GM13977 (cell line): ENCODE results near the gene CFAP161.

Experiments used
- DNase-seq: peaks from one replicate; pipeline ENCODE4 v3.0.0; 2012; ENCODE audit warnings: low spot score
- in situ Hi-C: fragments of 300-500 bp; cut with MboI; formaldehyde crosslinking; loops from one replicate; pipeline ENCODE4 v1.12.0; 2022; ENCODE audit warnings: low sequenced_read_pairs, low pct_unique_long_range_greater_than_20kb, mixed read lengths, inconsistent platforms; ENCODE audit not compliant: unreplicated experiment
- TF ChIP-seq, protein P1 (sequence below): IDR thresholded peaks from 2 replicates; pipeline ENCODE4 v1.5.1; 2012; ENCODE audit warnings: mild to moderate bottlenecking, control low read depth; ENCODE audit not compliant: insufficient read depth; ENCODE audit errors: extremely low read depth, missing control alignments

CFAP161 gene

DNA sequence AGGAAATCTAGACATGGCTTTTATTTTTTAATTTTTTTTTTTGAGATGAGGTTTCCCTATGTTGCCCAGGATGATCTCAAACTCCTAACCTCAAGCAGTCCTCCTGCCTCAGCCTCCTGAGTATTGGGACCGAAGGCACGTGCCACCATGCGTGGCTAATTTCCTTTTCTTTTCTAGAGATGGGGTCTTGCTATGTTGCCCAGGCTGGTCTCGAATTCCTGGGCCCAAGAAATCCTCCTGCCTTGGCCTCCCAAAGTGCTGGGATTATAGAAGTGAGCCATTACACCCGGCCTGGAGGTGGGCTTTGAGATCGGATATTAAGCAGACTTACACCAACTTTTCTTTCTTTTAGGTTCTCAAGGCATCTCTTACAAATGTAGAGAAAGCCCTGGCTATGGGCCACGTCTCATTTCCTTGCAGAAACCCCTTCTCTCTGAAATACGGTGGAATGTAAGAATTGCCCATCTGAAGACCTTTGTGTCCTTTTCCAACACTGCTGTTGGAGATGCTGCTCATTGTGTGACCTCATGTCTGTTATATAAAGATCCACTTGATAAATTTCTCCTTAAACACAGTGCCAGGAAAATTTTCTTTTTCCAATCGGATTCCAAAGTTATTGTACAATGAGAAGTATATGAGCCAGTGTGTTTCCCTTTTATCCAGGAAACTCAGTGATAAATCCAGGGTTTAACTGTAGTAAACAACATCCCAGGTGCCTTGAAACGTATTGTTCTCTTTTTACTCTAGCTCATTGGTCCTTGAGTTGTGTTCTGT is 36.8 kb upstream of the CFAP161 start:
- TF ChIP-seq, protein P1, sequence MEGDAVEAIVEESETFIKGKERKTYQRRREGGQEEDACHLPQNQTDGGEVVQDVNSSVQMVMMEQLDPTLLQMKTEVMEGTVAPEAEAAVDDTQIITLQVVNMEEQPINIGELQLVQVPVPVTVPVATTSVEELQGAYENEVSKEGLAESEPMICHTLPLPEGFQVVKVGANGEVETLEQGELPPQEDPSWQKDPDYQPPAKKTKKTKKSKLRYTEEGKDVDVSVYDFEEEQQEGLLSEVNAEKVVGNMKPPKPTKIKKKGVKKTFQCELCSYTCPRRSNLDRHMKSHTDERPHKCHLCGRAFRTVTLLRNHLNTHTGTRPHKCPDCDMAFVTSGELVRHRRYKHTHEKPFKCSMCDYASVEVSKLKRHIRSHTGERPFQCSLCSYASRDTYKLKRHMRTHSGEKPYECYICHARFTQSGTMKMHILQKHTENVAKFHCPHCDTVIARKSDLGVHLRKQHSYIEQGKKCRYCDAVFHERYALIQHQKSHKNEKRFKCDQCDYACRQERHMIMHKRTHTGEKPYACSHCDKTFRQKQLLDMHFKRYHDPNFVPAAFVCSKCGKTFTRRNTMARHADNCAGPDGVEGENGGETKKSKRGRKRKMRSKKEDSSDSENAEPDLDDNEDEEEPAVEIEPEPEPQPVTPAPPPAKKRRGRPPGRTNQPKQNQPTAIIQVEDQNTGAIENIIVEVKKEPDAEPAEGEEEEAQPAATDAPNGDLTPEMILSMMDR: no peak
- in situ Hi-C loops: no loop called here
- no peak for DNase-seq

DNA sequence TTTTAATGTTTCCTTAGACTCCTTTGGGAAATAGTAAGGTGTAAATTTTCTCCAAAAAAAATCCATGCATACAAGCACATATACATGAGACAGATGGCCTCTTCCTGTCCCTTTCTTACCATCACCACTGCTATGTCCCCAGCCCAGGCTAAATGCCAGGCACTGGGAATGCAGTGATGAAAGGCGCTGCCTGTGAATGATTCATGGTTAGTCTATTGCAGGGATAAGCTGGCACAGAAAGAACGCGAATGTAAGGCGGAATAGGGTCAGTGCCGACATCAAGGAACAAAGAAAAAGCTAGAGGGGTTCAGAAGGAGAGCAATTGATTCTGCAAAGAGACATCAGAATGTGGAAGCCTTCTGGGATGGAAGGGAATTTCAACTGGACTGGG is 36.2 kb upstream of the CFAP161 start:
- TF ChIP-seq, protein P1: no peak
- no peak for DNase-seq
- in situ Hi-C loops: no loop called here

DNA sequence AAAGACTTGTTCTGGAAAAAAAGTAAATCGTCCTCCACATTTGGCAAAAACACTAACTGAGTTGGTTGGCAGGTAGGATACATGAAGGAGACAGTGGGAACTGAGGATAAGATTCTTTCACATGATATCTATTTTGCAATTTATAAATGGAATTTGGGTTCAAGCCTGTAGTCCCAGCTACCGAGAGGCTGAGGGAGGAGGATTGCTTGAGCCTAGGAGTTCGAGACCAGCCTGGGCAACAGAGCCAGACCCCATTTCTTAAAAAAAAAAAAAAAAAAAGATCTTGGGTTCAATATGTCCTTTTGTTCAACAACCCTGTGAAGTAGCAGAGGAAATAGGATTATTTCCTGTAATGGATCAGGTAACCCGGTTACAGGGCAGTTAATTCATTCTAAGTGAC is 35.7 kb upstream of the CFAP161 start:
- in situ Hi-C loops: no loop called here
- TF ChIP-seq, protein P1: no peak
- no peak for DNase-seq

DNA sequence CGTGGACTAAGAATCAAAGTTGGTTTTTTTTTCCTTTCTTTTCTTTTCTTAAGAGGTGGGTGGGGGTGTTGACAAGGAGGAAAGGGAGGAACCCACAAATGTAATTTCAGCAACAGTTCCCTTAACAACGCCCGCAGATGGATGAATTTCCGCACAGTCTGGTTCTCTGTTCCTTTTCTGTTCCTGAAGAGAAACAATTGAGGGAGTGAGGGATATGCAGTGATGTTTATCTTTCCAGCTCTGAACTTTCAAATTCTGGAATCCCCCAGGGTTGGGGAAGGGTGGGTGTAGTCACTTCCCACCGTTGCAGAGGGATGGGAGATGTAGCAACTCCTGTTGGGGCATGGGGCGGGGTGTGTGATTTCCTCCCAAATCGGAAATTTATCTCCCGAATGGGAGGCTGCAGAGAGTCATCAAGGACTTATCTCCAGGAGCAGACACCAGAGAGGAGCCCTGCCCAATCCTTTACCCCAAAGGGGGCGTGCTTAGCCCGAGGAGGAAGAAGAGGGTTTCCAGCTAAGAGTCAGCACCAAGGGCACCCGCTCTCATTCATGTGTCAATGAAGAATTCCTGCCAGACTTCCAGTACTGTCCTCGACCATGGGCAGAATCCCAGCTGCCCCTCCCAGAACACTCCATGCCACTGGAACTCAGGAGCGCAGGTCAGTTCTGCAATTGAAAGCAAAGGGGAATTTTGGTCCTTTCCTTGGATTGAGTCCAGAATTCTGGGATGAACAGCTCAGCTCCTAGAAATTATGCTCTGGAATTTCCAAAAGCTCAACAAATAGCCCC is 35.0 kb upstream of the CFAP161 start:
- no peak for DNase-seq
- TF ChIP-seq, protein P1: no peak
- in situ Hi-C loops: no loop called here

DNA sequence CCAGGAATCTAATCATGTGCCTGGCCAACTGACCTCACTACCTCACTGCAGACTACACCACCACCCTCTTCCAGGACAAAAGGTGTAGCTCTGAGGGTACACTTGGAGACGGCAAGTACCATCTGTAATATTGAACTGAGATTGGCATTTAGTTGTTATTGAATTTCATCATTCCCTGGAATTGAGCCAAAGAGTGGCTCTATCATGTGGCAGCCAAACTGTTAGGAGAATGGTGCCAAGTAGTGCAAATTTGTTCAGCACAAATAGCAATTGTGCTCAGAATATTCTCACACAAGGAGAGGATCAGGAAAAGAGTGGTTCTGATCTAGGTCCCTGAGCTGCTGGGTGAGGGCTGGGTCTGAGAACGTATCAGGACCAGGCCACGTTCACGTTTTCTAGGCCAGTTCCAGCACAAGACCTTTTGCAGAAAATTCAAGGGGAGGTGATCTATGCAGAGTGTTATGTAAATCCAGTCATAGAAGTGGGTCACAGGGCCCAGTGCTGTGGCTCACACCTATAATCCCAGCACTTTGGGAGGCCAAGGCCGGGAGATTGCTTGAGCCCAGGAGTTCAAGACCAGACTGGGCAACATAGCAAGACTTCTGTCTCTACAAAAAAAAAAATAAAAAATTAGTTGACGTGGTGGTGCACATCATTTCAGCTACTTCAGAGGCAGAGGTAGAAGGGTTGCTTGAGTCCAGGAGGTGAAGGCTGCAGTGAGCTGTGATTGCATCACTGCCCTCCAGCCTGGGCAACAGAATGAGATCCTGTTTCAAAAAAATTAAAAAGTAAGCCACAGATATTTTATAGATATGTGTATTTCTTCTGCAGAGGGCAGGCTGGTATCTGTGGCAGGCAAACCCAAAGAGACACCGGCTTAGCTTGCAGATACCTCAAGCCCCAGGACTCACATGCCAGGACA is 31.9 kb upstream of the CFAP161 start:
- no peak for DNase-seq
- in situ Hi-C loops: loop anchor here (10.0 kb wide), 1 partner anchor 107 kb away; no protein-coding TSS in a partner anchor
- TF ChIP-seq, protein P1: no peak

DNA sequence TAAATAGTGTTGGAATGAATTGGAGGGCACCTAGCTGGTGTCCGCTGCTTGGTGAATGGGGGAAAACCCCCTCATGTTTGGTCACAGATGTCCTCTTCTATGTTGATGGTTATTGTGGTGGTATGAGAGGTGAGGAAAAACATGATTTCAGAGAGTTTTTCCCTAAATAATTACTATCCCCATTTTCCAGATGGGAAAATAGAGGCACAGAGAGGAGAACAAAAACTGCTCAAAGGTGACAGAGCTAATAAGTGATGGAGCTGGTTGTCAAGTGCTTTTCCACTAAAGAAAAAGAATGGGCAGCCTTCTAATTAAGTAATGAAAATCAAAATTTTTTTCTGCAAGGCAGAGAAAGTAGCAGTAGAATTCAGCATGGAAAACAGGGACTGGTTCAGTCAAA is 30.2 kb upstream of the CFAP161 start:
- TF ChIP-seq, protein P1: no peak
- in situ Hi-C loops: loop anchor here (10.0 kb wide), 1 partner anchor 109 kb away; no protein-coding TSS in a partner anchor
- DNase-seq: no peak
